ENCODE measurements around the gene COLEC12. TPM values are rescaled to one million over a fixed set of nuclear protein-coding genes. Genes with fewer than 3 reads are reported as not detected.

Gene COLEC12
- total RNA-seq, 6 experiments from 2014 or later: 0.05 to 0.21 (median 0.15) TPM; not detected in 1

DNA sequence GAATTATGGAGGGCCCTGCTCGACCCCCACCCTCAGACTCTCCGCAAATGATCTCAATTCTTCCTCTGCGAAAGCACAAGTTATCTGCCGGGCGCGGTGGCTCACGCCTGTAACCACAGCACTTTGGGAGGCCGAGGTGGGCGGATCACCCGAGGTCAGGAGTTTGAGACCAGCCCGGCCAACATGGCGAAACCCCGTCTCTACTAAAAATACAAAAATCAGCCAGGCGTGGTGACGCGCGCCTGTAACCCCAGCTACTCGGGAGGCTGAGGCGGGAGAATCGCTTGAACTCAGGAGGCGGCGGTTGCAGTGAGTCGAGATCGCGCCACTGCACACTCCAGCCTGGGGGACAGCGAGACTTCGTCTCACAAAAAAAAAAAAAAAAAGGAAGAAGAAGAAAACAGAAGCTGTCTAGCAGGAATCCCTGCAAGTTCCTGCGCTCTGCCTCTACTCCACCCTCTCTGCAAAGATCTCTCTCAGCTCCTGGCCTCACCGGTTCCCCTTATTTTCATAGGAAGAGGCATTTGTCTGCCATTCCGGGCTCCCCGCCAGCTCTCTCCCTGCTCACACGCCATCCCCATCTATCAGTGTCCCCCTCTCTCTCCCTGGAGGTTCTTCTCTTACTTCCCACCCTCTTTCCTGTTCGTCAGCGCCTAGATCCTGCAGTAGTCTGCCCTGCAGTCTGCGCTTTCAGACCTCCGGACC lies 13.5 kb upstream of the COLEC12 start:
- Mint-ChIP-seq H3K27ac (no peak overlapping the region), H3K27me3 (ENCODE audit: insufficient read depth) (peaks cover 18% of the 10 kb centered on the region), H3K36me3 (ENCODE audit: low read depth) (peaks cover 5% of the 10 kb centered on the region), H3K4me3 (no peak overlapping the region), H3K9me3 (peaks cover 4% of the 10 kb centered on the region; the same call in 1 of the 2 replicates), H3K4me1 (ENCODE audit: low read depth) (peaks cover 13% of the 10 kb centered on the region)
- TF ChIP-seq, protein P1, sequence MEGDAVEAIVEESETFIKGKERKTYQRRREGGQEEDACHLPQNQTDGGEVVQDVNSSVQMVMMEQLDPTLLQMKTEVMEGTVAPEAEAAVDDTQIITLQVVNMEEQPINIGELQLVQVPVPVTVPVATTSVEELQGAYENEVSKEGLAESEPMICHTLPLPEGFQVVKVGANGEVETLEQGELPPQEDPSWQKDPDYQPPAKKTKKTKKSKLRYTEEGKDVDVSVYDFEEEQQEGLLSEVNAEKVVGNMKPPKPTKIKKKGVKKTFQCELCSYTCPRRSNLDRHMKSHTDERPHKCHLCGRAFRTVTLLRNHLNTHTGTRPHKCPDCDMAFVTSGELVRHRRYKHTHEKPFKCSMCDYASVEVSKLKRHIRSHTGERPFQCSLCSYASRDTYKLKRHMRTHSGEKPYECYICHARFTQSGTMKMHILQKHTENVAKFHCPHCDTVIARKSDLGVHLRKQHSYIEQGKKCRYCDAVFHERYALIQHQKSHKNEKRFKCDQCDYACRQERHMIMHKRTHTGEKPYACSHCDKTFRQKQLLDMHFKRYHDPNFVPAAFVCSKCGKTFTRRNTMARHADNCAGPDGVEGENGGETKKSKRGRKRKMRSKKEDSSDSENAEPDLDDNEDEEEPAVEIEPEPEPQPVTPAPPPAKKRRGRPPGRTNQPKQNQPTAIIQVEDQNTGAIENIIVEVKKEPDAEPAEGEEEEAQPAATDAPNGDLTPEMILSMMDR (IDR thresholded peaks at IDR 0.05): no peak
- DNase-seq: no peak

DNA sequence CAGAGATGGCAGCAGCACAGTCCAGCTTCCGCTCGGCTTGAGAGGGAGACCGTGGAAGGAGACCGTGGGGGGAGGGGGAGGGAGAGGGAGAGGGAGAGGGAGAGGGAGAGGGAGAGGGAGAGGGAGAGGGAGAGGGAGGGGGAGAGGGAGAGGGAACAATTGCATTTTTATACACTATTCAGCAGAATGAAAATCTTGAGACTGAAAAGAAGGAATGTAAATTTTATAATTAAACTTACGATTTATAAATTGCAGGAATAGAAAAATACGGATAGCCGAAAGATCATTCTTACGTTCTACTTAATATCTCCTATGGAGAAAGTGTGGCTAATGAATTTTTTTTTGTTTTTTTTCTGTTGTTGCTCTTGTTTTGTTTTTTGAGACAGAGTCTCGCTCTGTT lies 12.5 kb upstream of the COLEC12 start:
- TF ChIP-seq, protein P1 (IDR thresholded peaks at IDR 0.05): no peak
- Mint-ChIP-seq H3K4me3 (no peak overlapping the region), H3K4me1 (ENCODE audit: low read depth) (peaks cover 8% of the 10 kb centered on the region; the same call in 1 of the 2 replicates), H3K27me3 (ENCODE audit: insufficient read depth) (peaks cover 20% of the 10 kb centered on the region), H3K36me3 (ENCODE audit: low read depth) (peaks cover 5% of the 10 kb centered on the region), H3K9me3 (peaks cover 4% of the 10 kb centered on the region; the same call in 1 of the 2 replicates), H3K27ac (no peak overlapping the region)
- DNase-seq: no peak

DNA sequence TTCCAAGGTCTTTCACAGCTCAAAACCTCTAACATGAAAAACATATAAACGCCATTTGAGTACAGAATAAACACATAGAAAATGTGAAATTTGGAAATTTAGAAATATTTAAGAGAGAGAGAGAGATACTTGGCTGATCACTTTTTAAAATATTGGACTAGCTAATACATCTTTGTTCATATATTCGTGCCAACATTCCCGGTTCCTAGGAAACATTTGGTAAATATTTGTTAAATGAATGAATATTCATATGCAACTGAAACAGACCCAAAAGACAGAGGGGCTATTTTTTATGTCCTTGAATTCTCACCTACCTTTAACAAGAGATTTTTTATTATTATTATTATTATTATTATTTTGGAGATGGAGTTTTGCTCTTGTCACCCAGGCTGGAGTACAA lies 8.3 kb upstream of the COLEC12 start:
- Mint-ChIP-seq H3K4me1 (ENCODE audit: low read depth) (no peaks in the 10 kb centered on the region), H3K36me3 (ENCODE audit: low read depth) (no peaks in the 10 kb centered on the region; the same call in 1 of the 2 replicates), H3K9me3 (no peaks in the 10 kb centered on the region), H3K4me3 (no peak overlapping the region), H3K27me3 (ENCODE audit: insufficient read depth) (peaks cover 43% of the 10 kb centered on the region), H3K27ac (no peak overlapping the region)
- no peak for DNase-seq
- TF ChIP-seq, protein P1 (IDR thresholded peaks at IDR 0.05): no peak

DNA sequence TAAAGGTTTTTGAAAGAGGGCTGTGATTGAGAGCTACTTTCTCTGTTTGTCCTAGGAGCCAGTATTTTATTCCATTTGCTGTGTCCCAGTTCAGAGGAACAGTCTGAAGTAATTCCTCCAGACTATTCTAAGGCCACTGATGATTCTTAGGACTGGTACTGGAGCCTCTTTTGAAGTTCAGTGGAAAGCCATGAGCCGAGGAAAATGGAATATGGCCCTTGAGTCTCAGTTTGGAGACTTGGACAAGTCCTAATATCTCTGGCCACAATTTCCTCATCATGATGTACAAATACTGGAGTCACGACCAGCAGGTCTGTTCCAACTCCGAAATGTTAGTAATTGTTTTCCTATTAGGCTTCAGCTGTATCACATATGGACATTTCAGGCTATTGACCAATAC lies 7.1 kb upstream of the COLEC12 start:
- H3K27me3 Mint-ChIP-seq (ENCODE audit: insufficient read depth): peaks cover 49% of the 10 kb centered on the region
- no peaks in the 10 kb centered on the region for H3K36me3 Mint-ChIP-seq (ENCODE audit: low read depth)
- no peak overlapping the region for H3K4me3 Mint-ChIP-seq
- no peaks in the 10 kb centered on the region for H3K9me3 Mint-ChIP-seq
- TF ChIP-seq, protein P1 (IDR thresholded peaks at IDR 0.05): no peak
- no peak overlapping the region for H3K27ac Mint-ChIP-seq
- H3K4me1 Mint-ChIP-seq (ENCODE audit: low read depth): no peaks in the 10 kb centered on the region
- no peak for DNase-seq

DNA sequence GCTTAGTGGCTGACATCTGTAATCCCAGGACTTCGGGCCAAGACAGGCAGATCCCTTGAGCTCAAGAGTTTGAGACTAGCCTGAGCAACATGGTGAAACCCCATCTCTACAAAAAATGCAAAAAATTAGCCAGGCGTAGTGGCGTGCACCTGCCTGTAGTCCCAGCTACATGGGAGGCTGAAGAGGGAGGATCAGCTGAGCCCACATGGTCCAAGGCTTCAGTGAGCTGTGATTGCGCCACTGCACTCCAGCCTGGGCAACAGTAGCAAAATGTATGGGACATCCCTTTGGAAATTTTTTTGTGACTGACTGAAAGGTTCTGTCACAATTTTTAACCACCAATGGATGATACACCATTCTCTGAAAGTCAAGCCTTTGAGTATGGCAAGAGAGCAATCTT lies 6.3 kb upstream of the COLEC12 start:
- H3K9me3 Mint-ChIP-seq: no peaks in the 10 kb centered on the region
- no peak overlapping the region for H3K4me3 Mint-ChIP-seq
- H3K4me1 Mint-ChIP-seq (ENCODE audit: low read depth): no peaks in the 10 kb centered on the region
- TF ChIP-seq, protein P1 (IDR thresholded peaks at IDR 0.05): no peak
- no peaks in the 10 kb centered on the region for H3K36me3 Mint-ChIP-seq (ENCODE audit: low read depth)
- H3K27me3 Mint-ChIP-seq (ENCODE audit: insufficient read depth): peaks cover 49% of the 10 kb centered on the region
- no peak for DNase-seq
- no peak overlapping the region for H3K27ac Mint-ChIP-seq
